ENCODE data around the gene BCLAF1.
"Not testable (repeated sequence)": the region's sequence is repeated elsewhere in the genome, so short reads cannot be mapped to it uniquely, and the experiment has no call there.

BCLAF1 gene

DNA sequence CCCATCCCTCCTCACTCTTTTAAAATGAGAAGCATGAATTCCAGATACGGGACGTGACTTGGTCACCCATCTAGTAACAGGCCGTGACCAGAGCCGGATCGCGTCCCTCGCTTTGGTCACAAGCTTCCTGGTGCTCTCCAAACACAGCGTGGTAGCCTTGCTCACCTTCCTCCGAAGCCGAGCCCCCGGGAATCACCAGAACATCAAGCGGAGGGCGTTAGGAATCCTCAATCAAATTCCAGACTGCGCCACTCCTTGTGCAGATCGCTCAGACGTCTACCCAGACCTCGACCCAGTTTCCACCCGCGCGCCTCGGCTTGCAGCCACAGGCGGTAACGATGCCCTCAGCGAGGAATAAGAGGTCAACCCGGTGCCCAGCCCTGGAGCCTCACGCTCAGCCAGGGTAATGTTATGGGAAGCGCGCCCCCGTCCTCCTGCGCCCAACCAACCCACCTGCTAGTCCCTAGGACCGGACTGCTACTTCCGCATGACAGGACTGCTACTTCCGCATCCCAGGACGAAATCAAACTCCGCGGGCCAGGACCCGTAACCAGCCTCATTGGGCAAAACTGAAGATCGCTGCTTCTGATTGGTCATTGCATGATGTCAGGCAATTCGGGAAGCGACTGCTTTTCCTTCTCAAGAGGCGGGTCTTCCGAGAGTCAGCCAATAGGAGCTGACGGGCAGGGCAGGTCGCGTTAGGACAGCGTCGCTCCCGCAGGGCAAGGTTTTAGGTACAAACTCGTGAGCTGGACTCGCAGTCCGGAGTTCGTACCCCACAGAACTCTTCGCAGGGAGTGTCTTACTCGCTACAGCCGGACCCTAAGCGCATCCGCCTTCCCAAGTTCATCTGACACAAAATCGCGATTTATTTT lies 39.6 kb downstream of the BCLAF1 start, which contains the start of gene MTFR2:
MTFR2 (minus strand) TSS at position 501 of the 875 bp plus-strand sequence. CDS start 1,212 bp downstream, outside the sequence.
- DNase-seq (ENCODE audit: low read depth, low spot score), result peak; percentile 80

DNA sequence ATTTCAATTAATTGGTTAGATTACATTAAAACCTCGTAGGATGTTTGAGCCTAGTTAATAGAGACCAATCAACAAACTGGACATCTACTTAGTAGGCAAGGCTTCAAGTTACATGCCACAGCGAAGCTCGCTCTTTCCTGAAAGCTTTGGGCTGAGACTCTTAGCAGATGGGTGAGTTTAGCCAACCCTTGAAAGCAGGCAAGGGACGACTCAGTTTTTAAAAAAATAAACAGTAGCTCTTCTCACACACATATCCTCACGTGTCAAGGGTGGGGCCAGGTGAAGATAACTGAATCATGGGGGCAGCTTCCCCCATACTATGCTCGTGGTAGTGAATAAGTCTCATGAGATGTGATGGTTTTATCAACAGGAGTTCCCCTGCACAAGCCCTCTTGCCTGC lies 40.3 kb downstream of the BCLAF1 start:
- no peak for DNase-seq (ENCODE audit: low read depth, low spot score)

DNA sequence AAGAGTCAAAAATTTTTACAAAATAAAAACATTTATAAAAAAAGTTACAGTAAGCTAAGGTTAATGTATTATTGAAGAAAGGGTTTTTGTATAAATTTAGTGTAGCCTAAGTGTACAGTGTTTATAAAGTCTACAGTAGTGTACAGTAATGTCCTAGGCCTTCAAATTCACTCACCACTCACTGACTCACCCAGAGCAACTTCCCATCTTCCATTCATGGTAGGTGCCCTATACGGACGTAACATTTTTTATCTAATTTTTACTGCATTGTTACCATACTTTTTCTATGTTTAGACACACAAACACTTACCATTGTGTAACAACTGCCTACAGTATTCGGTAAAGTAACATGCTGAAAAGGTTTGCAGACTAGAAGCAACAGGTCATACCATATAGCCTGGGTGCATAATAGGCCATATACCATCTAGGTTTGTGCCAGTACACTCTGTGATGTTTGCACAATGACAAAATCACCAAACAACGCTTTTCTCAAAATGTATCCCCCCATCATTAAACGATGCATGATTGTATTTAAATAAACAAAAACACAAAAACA lies 45.5 kb downstream of the BCLAF1 start:
- DNase-seq (ENCODE audit: low read depth, low spot score), result no peak

DNA sequence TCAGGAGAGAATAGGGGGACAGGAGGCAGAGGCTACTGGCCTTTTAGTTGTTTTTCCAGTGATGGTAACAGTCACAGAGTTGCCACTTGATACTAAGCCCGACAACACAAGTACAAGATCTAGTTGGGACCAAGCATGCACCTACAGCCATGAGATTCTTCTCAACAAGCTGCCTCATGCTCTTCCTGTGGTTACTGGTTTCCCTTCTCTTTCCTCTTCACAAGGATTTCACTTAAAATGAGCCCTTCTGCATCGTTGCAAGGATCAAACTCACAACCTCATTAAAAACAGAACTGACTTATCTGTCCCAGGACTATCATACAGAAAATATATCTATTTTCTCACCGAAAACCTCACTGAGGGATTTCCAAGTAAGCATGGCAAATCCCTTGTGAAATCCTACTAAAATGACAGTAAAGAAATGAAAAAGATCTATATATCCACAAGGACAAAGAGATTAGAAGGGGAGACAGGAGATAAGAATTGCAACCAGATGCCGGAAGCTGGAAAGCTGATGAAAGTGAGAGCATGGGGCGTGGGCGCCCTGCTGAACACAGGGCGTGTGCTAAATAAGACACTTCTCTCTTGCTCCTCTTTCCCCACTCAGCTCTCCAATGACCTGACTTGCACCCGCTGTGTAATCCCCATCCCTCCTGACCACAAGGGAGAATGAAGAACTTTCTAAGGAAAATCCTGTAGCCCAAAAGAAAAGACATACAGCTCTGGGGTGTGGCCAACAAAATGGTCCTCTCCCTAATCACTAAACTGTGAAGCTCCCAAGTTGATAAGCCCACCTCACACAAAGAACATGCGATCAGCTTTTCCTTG lies 53.0 kb downstream of the BCLAF1 start:
- no peak for DNase-seq (ENCODE audit: low read depth, low spot score)

DNA sequence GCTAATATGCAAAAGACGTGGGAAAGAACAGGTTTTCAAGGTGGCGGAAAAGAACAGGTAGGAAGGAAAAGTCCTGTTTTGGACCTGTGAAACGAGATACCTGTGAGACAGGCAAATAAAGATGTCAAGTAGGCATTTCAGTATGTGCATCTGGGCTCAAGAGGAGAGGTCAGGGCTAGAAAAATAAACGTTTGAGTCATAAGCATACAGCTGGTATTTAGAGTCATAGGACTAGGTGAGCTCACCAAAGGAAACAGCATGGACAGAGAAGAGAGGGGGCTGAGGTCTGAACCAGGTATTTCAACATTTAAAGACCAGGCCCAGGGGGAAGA lies 54.4 kb downstream of the BCLAF1 start:
- no peak for DNase-seq (ENCODE audit: low read depth, low spot score)

DNA sequence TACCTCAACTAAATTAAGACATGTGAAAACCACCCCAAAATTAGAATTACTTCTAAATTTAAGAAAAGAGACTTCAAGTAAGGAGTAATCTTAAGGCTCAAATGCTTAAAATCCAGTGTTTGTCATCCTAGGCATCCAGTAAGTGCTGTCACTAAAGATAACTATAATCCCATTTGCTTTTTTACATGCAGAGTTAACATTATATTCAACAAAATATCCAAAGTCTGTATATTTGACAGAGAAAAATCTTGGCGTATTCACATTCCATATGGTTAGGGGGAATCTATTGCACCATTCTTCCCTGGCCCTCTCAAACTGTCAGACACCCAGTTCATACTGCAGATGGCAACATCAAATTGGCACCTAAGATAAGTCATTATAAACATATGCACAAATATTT lies 56.9 kb downstream of the BCLAF1 start:
- no peak for DNase-seq (ENCODE audit: low read depth, low spot score)

DNA sequence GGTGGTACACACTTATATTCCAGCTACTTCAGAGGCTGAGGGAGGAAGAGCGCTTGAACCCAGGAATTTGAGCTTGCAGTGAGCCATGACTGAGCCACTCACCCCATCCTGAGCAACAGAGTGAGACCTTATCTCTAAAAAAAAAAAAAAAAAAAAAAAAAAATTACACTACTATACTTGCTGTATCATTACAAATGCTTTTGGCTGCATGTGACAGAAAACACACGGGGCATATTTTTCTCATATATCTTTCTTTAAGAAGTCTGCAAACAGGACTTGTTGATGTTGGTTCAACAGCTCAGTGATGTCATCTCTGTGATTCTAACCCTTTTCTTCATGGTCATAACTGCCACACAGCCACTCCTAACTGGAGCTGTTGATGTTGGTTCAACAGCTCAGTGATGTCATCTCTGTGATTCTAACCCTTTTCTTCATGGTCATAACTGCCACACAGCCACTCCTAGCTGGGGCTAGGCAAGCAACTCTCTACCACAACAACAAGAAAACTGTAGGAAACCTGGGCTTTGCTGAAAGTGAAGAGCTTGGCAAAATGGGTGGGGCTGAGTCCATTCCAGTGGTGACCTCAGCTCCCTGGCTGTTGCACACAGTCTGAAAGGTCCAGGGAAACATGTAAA lies 59.3 kb downstream of the BCLAF1 start:
- DNase-seq (ENCODE audit: low read depth, low spot score), result no peak

DNA sequence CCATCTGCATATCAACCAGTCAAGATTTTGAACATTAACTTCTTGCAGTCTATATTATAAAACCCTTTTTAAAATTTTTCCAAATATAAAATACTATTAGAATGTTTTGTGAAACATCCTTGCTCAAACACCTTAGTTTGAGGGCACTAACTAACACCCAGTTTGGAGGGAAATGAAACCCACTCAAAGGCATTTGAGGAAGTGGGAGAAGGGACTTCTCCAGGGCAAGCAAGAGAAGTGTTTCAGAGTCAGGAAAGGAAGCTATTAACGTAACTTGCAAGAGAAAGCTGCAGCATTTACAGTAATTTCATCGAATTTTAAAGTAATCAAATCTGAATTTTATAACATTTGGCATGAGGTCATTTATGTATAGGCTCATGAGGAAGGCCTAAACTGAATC lies 60.8 kb downstream of the BCLAF1 start:
- DNase-seq (ENCODE audit: low read depth, low spot score), result no peak

DNA sequence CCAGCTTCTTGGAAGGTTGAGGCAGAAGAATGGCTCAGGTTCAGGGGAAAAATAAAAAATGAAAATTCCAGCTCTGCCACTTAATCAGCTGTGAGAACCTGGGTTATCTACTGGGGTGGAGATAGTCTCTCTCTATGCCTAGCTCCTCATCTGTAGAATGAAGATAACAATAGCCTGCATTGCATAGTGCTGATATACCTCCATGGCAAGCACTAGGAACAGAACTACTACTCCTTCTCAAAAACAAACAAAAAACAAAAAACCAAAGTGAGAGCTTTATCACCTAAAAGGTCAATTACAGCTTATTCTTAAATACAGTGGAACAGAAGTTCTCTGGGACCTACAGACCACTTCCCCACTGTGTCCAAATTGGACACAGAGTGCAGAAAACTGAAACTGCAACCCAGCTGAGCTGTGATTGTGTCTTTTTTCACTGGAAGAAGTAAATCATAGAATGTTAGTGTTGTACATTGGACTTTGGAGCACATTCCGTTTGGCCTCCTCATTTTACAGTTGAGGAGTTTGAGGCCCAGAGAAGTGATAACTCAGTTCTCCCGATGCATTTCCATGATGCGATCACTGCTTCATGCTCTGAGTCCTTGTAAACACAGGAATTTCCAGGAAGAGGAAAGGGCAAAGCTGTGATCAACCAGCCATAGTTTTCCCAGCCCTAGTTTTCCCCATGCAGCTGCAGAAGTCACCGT lies 62.8 kb downstream of the BCLAF1 start:
- no peak for DNase-seq (ENCODE audit: low read depth, low spot score)

DNA sequence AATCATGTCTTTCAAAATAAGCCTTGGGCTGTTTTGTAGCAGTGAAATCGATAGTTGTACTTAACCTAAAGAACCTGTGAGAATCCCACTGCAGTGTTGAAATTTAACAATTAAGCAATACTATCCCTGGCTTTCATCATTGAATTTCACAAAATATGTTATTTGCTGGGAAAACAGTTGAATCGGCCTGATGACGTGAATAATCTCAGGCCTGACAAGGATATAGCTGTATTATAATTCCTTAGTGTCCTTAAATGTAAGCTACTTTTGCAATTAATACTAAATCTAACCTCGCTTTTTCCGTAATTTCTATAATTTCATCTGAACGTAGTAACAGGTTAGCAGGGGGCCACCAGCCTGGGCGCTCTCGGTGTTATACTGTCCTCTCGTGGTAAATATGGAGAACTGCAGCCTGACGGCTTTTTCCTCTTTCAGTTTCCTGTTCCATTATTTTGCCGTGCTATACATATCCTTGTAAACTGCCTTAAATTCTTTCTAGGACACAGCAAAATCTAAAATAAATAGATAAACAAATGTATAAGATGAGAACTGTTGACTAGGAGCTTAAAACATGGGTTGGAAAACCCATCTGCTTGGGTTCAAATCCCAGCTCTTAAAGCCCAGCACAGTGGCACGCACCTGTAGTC lies 63.5 kb downstream of the BCLAF1 start:
- DNase-seq (ENCODE audit: low read depth, low spot score), result peak; percentile 13

DNA sequence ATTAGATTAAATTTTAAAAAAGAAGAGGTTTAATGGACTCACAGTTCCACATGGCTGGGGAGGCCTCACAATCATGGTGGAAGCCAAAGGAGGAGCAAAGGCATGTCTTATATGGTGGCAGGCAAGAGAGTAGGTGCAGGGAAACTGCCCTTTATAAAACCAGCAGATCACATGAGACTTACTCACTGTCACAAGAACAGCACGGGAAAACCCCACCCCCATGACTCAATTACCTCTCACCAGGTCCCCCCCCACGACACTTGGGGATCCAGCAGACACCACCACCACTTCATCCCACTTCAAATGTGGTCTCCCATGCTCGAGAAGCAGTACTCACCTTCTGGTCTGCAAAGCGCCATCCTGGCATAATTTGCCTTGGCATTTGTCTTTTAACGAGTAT lies 64.2 kb downstream of the BCLAF1 start:
- no peak for DNase-seq (ENCODE audit: low read depth, low spot score)

DNA sequence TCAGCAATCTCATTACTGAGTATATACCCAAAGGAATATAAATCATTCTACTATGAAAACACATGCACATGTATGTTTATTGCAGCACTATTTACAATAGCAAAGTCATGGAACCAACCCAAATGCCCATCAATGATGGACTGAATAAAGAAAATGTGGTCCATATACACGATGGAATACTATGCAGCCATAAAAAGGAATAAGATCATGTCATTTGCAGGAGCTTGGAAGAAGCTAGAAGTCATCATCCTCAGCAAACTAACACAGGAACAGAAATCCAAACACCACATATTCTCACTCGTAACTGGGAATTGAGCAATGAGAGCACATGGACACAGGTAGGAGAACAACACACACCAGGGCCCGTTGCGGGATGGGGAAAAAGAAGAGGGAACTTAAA lies 64.7 kb downstream of the BCLAF1 start:
- not testable (repeated sequence) for DNase-seq (ENCODE audit: low read depth, low spot score)

DNA sequence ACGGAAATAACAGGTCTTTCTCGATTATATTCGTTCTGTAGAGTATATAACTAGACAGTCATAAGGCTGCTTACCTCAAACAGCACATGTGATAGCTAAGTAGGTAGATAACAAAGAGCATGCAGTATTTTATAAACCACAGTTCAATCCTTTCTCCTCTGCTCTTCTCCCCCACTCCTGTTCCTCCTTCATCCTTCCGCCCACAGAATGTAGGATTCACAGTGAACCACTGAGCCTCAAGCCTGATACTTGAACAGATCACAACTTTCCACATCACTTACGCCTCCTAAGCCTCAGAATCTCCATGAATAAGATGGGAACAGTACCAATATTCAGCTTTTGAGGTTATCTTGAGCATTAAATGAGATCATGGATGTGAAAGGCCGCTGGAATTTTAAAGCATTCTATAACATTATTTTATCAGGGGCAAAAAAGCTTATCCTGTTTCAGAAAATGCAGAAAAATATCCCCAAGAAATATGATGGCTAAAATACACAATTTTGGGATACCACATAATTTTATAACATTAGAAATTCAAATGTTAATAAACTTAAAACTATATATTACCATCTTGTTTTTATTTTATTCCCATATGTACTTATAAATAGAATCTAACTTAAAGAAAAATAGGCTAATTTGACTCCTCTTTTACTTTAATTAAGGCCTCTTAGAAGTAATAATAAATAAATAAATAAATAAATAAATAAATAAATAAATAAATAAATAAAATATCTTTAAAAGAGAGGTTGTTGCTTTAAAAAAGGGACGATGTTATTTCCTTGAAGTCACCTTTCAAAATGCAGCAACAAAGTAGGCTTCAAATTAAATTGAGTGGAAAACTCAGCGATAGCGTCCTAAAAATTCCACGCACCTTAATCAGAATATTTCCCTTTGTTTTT lies 72.9 kb downstream of the BCLAF1 start:
- DNase-seq (ENCODE audit: low read depth, low spot score), result no peak

DNA sequence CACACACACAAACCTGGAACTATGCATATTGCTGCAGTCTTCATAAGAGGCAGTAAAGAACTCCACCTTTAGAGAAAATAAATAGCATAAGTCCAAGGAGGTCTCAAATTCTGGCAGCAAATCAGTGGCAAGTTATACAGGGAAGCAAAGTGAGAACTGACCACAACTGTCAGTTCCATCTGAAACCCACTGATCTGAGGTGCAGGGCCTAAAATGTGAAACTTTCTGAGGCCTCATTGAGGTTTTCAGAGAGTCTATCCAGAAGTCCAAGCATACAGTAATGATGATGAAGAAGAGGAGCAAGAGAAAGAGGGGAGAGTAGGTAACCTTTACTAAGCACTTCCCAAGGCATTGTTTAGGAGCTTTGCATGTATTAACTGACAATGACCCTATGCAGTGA lies 75.8 kb downstream of the BCLAF1 start:
- DNase-seq (ENCODE audit: low read depth, low spot score), result no peak

DNA sequence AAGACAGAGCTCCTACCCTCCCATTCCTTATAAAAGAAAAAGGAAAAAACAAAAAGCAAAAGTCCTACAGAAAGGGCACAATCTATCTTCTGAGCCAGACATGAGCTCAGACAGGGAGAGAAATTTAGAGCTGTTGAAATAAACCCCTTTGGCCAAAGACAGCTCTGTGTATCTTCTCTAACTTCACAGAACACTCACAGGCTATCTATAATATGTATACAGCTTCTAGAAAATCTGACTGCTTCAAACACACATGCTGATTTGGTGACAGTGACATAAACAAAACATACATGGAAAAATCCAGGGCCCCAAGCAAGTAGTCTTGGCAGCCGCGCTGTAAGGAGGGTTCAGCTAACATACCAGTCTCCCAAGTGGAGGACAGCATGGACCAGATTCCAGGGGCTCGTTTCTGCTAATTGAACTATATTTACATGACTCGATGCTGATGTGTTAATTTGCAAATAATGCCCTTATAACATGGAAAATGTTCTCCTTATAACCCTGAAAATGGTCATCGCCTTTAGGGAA lies 76.6 kb downstream of the BCLAF1 start:
- no peak for DNase-seq (ENCODE audit: low read depth, low spot score)

DNA sequence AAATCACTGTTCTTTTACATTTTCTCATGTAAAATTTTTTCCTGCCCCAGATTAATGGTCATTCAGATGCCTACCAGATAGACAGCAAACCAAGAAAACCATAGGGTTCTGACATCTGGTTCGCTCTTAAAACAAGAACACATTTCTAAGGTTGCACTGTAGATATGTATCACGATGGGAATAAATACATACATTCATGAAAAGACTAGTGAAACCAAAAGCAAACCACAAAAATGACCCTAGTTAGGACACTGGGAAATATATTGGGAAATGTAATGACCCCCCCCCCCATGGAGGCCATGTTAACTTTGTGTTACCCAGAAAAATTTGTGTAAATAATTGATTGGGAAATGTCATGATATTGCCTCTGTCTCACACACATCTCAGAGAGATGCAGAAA lies 77.0 kb downstream of the BCLAF1 start:
- DNase-seq (ENCODE audit: low read depth, low spot score), result no peak

DNA sequence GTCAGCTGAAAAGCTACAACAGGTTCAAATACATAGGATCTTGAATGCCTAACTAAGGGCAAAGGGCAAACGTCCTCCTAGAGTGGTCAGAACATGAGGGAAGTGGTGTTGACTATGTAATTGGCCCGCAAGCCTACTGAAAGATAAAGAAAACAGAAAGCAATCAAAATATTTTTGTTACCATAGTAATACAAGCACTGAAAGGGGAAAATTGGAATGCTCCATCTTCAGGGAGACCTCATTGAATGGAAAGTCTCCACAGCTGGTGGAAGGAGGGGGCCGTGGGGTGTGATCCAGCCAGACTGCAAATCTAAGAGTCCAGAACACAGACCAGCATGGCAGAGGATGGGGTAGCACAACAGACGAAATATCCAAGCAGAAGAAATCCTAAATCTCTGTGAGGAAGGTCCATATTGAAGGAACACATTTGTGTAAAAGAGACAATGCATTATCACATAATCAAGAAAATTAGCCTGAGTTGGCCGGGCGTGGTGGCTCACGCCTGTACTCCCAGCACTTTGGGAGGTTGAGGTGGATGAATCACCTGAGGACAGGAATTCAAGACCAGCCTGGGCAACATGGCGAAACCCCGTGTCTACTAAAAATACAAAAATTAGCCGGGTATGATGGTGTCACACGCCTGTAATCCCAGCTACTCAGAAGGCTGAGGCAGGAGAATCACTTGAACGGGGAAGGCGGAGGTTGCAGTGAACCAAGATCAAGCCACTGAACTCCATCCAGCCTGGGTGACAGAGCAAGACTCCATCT lies 79.1 kb downstream of the BCLAF1 start:
- no peak for DNase-seq (ENCODE audit: low read depth, low spot score)

DNA sequence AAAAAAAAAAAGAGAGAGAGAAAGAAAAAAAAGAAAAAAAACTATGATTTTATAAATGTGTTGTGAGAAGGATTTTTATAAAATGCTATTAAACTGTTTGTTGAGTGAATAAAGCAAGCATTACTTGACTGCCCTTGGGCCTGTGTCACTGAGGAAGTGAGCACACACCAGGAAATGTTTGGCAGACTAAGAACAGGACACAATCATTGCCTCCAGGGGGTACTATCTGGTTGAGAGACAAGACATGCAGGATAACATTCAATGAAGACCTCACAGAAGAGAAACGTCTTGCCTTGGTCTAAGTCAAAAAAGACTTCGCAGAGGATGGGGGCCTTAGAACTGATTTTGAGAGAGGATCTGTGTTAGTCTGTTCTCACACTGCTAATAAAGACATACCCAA lies 80.2 kb downstream of the BCLAF1 start:
- no peak for DNase-seq (ENCODE audit: low read depth, low spot score)

DNA sequence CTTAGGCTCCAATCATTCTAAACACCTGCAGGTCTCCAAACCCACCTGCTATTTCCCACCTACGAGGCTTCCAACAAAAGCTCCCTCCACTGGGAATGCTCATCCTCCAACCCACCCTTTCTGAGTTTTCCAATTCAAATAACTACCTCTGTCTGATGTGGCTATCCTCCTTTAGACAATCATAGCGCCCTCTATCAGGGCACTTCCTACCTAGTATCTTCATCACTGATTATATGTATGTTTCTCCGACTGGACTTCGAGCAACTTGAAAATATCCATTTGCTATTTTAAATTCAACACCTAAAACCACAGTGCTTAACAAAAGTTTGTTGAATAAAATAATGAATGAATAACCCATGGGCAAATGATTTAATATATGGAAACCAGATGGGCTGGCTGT lies 80.9 kb downstream of the BCLAF1 start:
- DNase-seq (ENCODE audit: low read depth, low spot score), result no peak
